Retinal pigment epithelial cell (primary cell): ENCODE data around the gene ROPN1B.

Experiments
- DNase-seq: peaks from one replicate; pipeline ENCODE4 v3.0.0-alpha.2; 2010; ENCODE audit warnings: low read depth
- H3K4me3 ChIP-seq: 2 replicates; pipeline ENCODE4 v1.5.1; 2011; ENCODE audit warnings: mild to moderate bottlenecking, low read length, control low read depth, moderate library complexity
- TF ChIP-seq, protein P1 (sequence below): conservative IDR thresholded peaks from 2 replicates; pipeline ENCODE4 v1.5.1; 2011; ENCODE audit warnings: low read depth, low read length, control low read depth, inconsistent platforms

Gene ROPN1B

DNA sequence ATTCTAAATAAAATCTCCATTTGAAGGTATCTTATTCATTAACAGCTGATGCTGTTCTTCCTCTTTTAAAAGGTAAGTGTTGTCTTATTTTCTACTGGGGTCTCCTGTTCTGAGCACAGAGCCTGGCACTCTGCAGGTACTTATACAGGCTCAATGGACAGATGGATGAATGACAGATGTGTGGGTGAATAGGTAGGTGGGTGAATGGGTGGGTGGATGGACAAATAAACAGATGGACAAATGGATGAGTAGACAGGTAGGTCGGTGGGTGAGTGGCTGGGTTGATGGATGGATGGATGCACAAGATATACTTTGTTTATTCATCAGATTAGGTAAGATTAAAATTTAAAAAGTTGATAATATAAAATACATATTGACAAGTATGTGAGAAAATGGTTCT lies 61.5 kb downstream of the ROPN1B start:
- no peak for DNase-seq
- no peak overlapping the region for H3K4me3 ChIP-seq
- TF ChIP-seq, protein P1, sequence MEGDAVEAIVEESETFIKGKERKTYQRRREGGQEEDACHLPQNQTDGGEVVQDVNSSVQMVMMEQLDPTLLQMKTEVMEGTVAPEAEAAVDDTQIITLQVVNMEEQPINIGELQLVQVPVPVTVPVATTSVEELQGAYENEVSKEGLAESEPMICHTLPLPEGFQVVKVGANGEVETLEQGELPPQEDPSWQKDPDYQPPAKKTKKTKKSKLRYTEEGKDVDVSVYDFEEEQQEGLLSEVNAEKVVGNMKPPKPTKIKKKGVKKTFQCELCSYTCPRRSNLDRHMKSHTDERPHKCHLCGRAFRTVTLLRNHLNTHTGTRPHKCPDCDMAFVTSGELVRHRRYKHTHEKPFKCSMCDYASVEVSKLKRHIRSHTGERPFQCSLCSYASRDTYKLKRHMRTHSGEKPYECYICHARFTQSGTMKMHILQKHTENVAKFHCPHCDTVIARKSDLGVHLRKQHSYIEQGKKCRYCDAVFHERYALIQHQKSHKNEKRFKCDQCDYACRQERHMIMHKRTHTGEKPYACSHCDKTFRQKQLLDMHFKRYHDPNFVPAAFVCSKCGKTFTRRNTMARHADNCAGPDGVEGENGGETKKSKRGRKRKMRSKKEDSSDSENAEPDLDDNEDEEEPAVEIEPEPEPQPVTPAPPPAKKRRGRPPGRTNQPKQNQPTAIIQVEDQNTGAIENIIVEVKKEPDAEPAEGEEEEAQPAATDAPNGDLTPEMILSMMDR, result no peak

DNA sequence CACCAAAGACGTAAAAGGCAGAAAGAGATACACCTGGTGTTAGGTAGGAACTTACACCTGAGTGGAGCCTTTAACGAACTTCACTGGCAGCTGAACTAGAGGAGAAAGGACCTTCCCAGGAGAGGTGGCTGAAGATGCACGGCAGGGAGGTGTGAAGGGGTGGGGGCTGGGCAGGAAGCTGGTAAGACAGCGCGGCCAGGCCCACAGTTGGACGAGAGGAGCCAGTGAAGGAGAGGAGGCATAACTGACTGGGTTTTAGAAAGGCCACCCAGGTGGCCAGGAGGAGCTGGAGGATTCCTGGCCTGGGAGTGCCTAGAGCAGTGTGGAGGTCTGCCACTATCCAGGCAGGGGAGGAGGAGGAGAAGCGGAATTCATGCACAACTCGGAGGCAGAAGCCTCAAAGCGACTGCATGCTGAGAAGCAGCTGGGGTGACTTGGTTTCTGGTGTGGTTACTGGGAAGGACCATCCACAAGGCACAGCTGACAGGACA lies 63.0 kb downstream of the ROPN1B start:
- TF ChIP-seq, protein P1, result no peak

More for the DNA sequence above, 63.0 kb downstream of the ROPN1B start:
- no peak for DNase-seq
- no peak overlapping the region for H3K4me3 ChIP-seq
